ENCODE data around the gene GRK7. TPM values are rescaled to one million over a fixed set of nuclear protein-coding genes. Genes with fewer than 3 reads are reported as not detected.
A peak's percentile ranks its signal among the peaks of the same experiment; 100 is the strongest.

GRK7 gene
- total and polyA plus RNA-seq, 2 experiments from 2014 or later, result 0.07 TPM; not detected in 1

GRCh38 chr3:141726483-141726882 is 36.7 kb upstream of the GRK7 start:
- 89% methylated on average over 1 of the region's 1 CpG for WGBS (ENCODE audit: low lambda C conversion rate, missing lambda C conversion rate)

GRCh38 chr3:141728355-141728892 is 34.8 kb upstream of the GRK7 start:
- TF ChIP-seq CTCF (IDR thresholded peaks at IDR 0.05; ENCODE audit: poor library complexity) (no peak), EZH2 (IDR thresholded peaks at IDR 0.05; ENCODE audit: borderline replicate concordance) (no peak), EZH2phosphoT487 (IDR thresholded peaks at IDR 0.05; ENCODE audit: low read depth, severe bottlenecking, unreplicated experiment) (no peak)
- Histone ChIP-seq H3K9me2 (replicated peaks; ENCODE audit: insufficient read depth) (no peaks in the 10 kb centered on the region), H3K79me2 (no peaks in the 10 kb centered on the region), H3K36me3 (replicated peaks; ENCODE audit: insufficient read depth, low read depth) (no peaks in the 10 kb centered on the region), H3K27me3 (no peaks in the 10 kb centered on the region), H3K27ac (no peak overlapping the region), H3K4me3 (no peak overlapping the region), H2AFZ (no peak overlapping the region), H3K4me2 (no peak overlapping the region), H3K4me1 (ENCODE audit: insufficient read depth) (no peaks in the 10 kb centered on the region), H4K20me1 (ENCODE audit: insufficient read depth, poor library complexity, severe bottlenecking) (no peaks in the 10 kb centered on the region), H3K9me3 (ENCODE audit: low read depth) (no peaks in the 10 kb centered on the region)
- WGBS (ENCODE audit: low lambda C conversion rate, missing lambda C conversion rate), result 70% methylated on average over 5 of the region's 5 CpGs
- DNase-seq (ENCODE audit: low spot score), result peak; percentile 32

More at GRCh38 chr3:141726483-141726882, 36.7 kb upstream of the GRK7 start:
- Histone ChIP-seq H3K27me3 (no peaks in the 10 kb centered on the region), H3K4me3 (no peak overlapping the region), H3K79me2 (no peaks in the 10 kb centered on the region), H3K9me2 (replicated peaks; ENCODE audit: insufficient read depth) (no peaks in the 10 kb centered on the region), H2AFZ (no peak overlapping the region), H3K4me1 (ENCODE audit: insufficient read depth) (no peaks in the 10 kb centered on the region), H3K4me2 (no peak overlapping the region), H3K9me3 (ENCODE audit: low read depth) (no peaks in the 10 kb centered on the region), H3K27ac (no peak overlapping the region), H4K20me1 (ENCODE audit: insufficient read depth, poor library complexity, severe bottlenecking) (no peaks in the 10 kb centered on the region), H3K36me3 (replicated peaks; ENCODE audit: insufficient read depth, low read depth) (no peaks in the 10 kb centered on the region)
- DNase-seq (ENCODE audit: low spot score), result no peak
- TF ChIP-seq EZH2phosphoT487 (IDR thresholded peaks at IDR 0.05; ENCODE audit: low read depth, severe bottlenecking, unreplicated experiment) (no peak), EZH2 (IDR thresholded peaks at IDR 0.05; ENCODE audit: borderline replicate concordance) (no peak), CTCF (IDR thresholded peaks at IDR 0.05; ENCODE audit: poor library complexity) (no peak)

GRCh38 chr3:141729240-141729639 is 34.0 kb upstream of the GRK7 start:
- H3K4me1 ChIP-seq (ENCODE audit: insufficient read depth), result no peaks in the 10 kb centered on the region
- H3K9me2 ChIP-seq (replicated peaks; ENCODE audit: insufficient read depth), result no peaks in the 10 kb centered on the region
- H3K4me3 ChIP-seq, result no peak overlapping the region
- H3K27ac ChIP-seq, result no peak overlapping the region
- no peaks in the 10 kb centered on the region for H3K9me3 ChIP-seq (ENCODE audit: low read depth)
- 89% methylated on average over 4 of the region's 4 CpGs for WGBS (ENCODE audit: low lambda C conversion rate, missing lambda C conversion rate)
- no peak overlapping the region for H3K4me2 ChIP-seq
- H3K36me3 ChIP-seq (replicated peaks; ENCODE audit: insufficient read depth, low read depth), result no peaks in the 10 kb centered on the region
- no peak for DNase-seq (ENCODE audit: low spot score)
- no peaks in the 10 kb centered on the region for H4K20me1 ChIP-seq (ENCODE audit: insufficient read depth, poor library complexity, severe bottlenecking)
- no peaks in the 10 kb centered on the region for H3K27me3 ChIP-seq
- TF ChIP-seq CTCF (IDR thresholded peaks at IDR 0.05; ENCODE audit: poor library complexity) (no peak), EZH2 (IDR thresholded peaks at IDR 0.05; ENCODE audit: borderline replicate concordance) (no peak), EZH2phosphoT487 (IDR thresholded peaks at IDR 0.05; ENCODE audit: low read depth, severe bottlenecking, unreplicated experiment) (no peak)
- no peak overlapping the region for H2AFZ ChIP-seq
- H3K79me2 ChIP-seq, result no peaks in the 10 kb centered on the region

GRCh38 chr3:141735176-141735575 is 28.0 kb upstream of the GRK7 start:
- Histone ChIP-seq H3K4me2 (no peak overlapping the region), H3K4me1 (ENCODE audit: insufficient read depth) (peaks cover 7% of the 10 kb centered on the region)
- no peak for DNase-seq (ENCODE audit: low spot score)

More at GRCh38 chr3:141735176-141735575, 28.0 kb upstream of the GRK7 start:
- Histone ChIP-seq H3K4me3 (no peak overlapping the region), H3K79me2 (peaks cover 15% of the 10 kb centered on the region), H3K27me3 (no peaks in the 10 kb centered on the region), H3K9me3 (ENCODE audit: low read depth) (no peaks in the 10 kb centered on the region), H4K20me1 (ENCODE audit: insufficient read depth, poor library complexity, severe bottlenecking) (no peaks in the 10 kb centered on the region), H2AFZ (no peak overlapping the region), H3K9me2 (replicated peaks; ENCODE audit: insufficient read depth) (no peaks in the 10 kb centered on the region), H3K27ac (no peak overlapping the region), H3K36me3 (replicated peaks; ENCODE audit: insufficient read depth, low read depth) (no peaks in the 10 kb centered on the region)
- no peak for TF ChIP-seq EZH2 (IDR thresholded peaks at IDR 0.05; ENCODE audit: borderline replicate concordance)
- no peak for TF ChIP-seq CTCF (IDR thresholded peaks at IDR 0.05; ENCODE audit: poor library complexity)
- no peak for TF ChIP-seq EZH2phosphoT487 (IDR thresholded peaks at IDR 0.05; ENCODE audit: low read depth, severe bottlenecking, unreplicated experiment)
